BJ (cell line): ENCODE data around the gene EVI2A. TPM values are rescaled to one million over a fixed set of nuclear protein-coding genes. Genes with fewer than 3 reads are reported as not detected.

Source experiments
- CTCF ChIA-PET: fragments of 350-600 bp; formaldehyde crosslinking; extraction: SDS; loops from one replicate; lab custom pipeline; 2021; ENCODE audit warnings: antibody characterized with exemption, inconsistent platforms; lab: Yijun Ruan, JAX
- POLR2A ChIA-PET: fragments of 300-600 bp; sonication (Branson Sonifier 250); formaldehyde crosslinking; extraction: SDS; loops from one replicate; lab custom pipeline; 2021; ENCODE audit warnings: antibody characterized with exemption; lab: Charles Lee
- DNase-seq: peaks from one replicate; pipeline ENCODE4 v3.0.0-alpha.2; 2011; ENCODE audit warnings: low read depth
- H3K27me3 ChIP-seq: 2 replicates; pipeline ENCODE4 v1.6.0; 2011; ENCODE audit warnings: low read length; ENCODE audit not compliant: control insufficient read depth, insufficient read depth
- H3K36me3 ChIP-seq: 2 replicates; pipeline ENCODE4 v1.5.1; 2011; ENCODE audit warnings: low read length; ENCODE audit not compliant: control insufficient read depth, insufficient read depth
- H3K4me3 ChIP-seq: 2 replicates; pipeline ENCODE4 v1.5.1; 2011; ENCODE audit warnings: low read depth, mild to moderate bottlenecking, control low read depth, low read length
- polyA plus RNA-seq: library from polyadenylated mRNA; depleted of rRNA; stranded (reverse); fragments of >200 nt; gene quantifications from 2 replicates; pipeline ENCODE4 v1.2.3, GENCODE V29; 2011
- TF ChIP-seq, protein P1 (sequence below): IDR thresholded peaks from 2 replicates; pipeline ENCODE4 v1.5.1; 2011; ENCODE audit warnings: low read depth, mild to moderate bottlenecking, control low read depth, inconsistent platforms, low read length, moderate library complexity; ENCODE audit not compliant: insufficient read depth

EVI2A gene
- polyA plus RNA-seq, 1 experiment: 0.21 TPM

DNA sequence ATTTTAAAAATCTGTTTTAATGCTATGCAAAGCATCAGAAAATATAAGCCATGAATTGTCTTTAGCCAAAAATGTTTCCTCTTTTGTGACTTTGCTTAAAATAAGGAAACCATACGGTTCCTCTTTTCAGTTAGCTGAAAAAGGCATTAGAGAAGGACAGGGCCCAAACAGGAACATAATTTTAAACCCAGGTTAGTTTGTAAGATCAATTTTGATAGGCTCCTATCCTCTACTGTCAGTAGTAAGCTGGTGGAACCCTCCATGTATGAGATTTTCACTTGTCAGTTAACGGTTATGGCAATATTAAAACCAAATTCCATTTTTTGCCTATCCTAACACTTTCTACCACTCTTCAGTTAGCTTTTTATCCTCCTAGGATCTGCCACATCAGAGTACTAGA is 11.9 kb downstream of the EVI2A start:
- DNase-seq: no peak
- H3K27me3 ChIP-seq: no peaks in the 10 kb centered on the region
- H3K4me3 ChIP-seq: no peak overlapping the region
- ChIA-PET POLR2A (no interaction called here), CTCF (no interaction called here)
- peaks cover 1% of the 10 kb centered on the region; the same call in 1 of the 2 replicates for H3K36me3 ChIP-seq
- TF ChIP-seq, protein P1, sequence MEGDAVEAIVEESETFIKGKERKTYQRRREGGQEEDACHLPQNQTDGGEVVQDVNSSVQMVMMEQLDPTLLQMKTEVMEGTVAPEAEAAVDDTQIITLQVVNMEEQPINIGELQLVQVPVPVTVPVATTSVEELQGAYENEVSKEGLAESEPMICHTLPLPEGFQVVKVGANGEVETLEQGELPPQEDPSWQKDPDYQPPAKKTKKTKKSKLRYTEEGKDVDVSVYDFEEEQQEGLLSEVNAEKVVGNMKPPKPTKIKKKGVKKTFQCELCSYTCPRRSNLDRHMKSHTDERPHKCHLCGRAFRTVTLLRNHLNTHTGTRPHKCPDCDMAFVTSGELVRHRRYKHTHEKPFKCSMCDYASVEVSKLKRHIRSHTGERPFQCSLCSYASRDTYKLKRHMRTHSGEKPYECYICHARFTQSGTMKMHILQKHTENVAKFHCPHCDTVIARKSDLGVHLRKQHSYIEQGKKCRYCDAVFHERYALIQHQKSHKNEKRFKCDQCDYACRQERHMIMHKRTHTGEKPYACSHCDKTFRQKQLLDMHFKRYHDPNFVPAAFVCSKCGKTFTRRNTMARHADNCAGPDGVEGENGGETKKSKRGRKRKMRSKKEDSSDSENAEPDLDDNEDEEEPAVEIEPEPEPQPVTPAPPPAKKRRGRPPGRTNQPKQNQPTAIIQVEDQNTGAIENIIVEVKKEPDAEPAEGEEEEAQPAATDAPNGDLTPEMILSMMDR: no peak

DNA sequence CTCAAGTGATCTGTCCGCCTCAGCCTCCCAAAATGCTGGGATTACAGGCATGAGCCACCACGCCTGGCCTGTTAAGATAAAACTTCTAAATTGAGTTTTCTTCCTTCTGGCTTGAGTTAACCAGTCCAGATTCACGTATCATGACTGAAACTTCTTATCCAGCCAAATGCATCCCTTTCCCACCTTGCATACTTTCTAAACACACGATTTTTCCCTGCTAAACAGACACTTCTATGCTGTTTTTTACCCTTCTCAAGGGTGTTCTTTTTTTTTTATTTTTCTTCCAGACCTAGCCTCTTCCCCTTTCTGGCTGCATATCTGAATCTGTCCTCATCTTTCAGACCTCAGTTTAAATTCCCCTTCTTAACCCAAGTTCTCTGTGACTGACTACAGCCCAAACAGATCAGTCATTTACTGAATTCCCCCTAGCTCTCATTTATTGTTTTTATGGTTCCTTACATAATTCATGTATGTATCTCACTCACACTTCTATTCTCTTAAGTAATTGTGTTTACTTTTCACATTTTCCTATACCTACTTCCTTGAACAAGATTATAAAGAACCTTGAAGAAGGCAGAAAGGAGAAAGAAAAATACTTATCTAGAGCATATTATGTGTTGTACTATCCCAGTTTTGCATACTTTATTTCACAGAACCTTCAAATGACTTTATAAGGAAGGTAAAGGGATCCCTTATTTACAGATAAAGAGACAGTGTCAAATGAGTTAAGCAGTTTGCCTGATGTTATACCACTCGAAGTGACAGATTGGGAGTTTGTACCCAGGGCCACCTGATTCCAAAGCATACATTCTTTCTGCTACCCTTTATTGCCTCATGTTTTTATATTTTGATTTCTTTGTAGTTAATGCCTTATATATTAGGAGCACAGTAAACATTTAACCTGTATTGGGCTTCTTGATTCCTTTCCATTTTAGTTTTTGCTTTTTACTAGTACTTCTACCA is 12.8 kb downstream of the EVI2A start:
- POLR2A ChIA-PET: interaction anchor here (0.6 kb wide), 1 partner anchor 29 kb away, joined by 14 read pairs; no protein-coding TSS in a partner anchor
- H3K4me3 ChIP-seq: no peak overlapping the region
- DNase-seq: no peak
- no peaks in the 10 kb centered on the region for H3K27me3 ChIP-seq
- CTCF ChIA-PET: no interaction called here
- TF ChIP-seq, protein P1: no peak
- peaks cover 1% of the 10 kb centered on the region; the same call in 1 of the 2 replicates for H3K36me3 ChIP-seq

DNA sequence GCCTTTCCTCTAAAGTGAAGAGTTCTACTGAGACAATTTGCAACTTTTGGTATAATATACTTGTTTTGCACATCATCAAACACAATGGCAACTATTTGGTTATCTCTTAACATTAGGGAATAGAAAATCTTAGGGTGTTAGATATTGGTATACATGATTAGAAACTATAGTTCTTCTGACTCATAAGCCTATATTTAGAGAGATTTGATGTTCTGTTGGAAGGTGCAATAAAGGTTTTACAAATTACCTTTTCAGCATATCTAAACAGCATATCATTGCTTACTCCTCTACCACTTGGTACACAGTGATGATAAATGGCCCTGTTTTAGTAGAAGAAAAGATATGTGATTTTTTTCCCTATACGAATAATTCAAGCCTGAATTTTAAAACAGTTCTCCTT is 13.8 kb downstream of the EVI2A start:
- peaks cover 1% of the 10 kb centered on the region; the same call in 1 of the 2 replicates for H3K36me3 ChIP-seq
- TF ChIP-seq, protein P1: no peak
- H3K27me3 ChIP-seq: no peaks in the 10 kb centered on the region
- CTCF ChIA-PET: interaction anchor here (1.3 kb wide), 1 partner anchor 11 kb away, joined by 3 read pairs; no protein-coding TSS in a partner anchor
- POLR2A ChIA-PET: no interaction called here
- no peak overlapping the region for H3K4me3 ChIP-seq
- no peak for DNase-seq

DNA sequence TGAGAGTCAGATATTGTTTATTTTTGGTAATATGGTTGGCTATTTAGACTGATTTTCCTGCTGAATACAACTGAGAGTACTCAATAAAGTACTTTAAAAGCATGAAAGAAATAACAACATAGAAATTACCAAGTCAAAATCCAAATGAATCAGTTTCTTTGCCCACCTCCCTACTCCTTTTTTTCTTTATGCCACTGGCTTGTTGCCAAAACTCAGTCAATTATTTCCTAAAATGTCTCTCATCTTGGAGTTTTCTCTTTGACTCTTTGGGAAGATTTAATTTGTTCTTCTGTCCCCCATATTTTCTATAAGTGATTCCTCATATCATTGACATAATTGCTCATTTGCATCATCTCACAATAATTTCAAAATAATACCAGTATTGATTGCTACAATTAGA is 21.8 kb downstream of the EVI2A start:
- no peak overlapping the region for H3K4me3 ChIP-seq
- H3K36me3 ChIP-seq: no peaks in the 10 kb centered on the region
- TF ChIP-seq, protein P1: no peak
- ChIA-PET CTCF (no interaction called here), POLR2A (no interaction called here)
- no peak for DNase-seq
- no peaks in the 10 kb centered on the region for H3K27me3 ChIP-seq

DNA sequence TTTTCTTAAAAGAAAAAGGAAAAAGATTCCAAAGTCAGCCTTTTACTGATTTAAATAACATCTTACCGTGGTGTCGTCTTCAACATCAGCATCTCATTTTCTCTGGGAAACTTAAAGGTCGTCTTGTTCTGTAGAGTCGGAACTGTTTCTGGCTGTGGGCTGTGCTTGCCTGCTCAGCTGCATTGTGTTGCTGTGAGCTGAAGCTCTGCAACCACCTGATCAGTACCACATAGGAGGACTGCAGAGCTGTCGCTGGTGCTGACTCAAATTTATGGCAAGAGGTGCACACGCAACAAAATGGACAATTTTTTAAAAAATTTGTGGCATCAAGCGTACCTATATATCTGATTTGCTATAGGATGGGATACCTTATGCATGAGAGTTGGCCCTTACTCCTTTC is 24.3 kb downstream of the EVI2A start, which contains the start of gene OMG:
Gene OMG, minus strand, starts transcription at position 150 of the 400 bp plus-strand sequence. CDS start 908 bp downstream, outside the sequence.
- Histone ChIP-seq H3K4me3 (no peak within 1 kb of the TSS), H3K36me3 (no peaks in the 10 kb centered on the region), H3K27me3 (no peaks in the 10 kb centered on the region)
- ChIA-PET CTCF (no interaction called here), POLR2A (no interaction called here)
- DNase-seq: no peak
- TF ChIP-seq, protein P1: no peak
